HG02678 (cell line): ENCODE measurements around the gene NALCN.

Experiments used
- ATAC-seq: cut with Tn5 transposase; IDR thresholded peaks from one replicate; pipeline ENCODE4 v1.9.1; 2021; ENCODE audit warnings: mild to moderate bottlenecking, moderate library complexity; ENCODE audit not compliant: unreplicated experiment

NALCN gene

DNA sequence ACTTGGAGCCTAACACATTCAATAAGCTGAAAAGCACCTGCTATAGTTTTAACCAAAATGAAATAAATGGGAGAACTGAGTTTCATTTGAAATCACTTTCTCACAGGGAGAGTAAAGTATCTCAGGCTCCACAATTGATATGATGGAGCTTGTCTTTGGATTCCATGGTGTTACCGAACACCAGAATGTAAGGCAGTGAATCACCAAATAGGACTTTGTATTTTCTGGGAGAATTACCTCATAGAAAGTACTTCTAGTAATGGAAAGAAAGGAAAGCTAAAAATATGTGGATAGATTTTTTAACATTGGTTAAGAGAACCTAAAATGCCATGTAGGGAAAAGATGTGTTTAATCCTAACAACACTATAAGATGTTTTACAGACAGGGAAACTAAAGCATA lies 123.6 kb downstream of the NALCN start:
- no peak for ATAC-seq

- no peak for ATAC-seq
Measured at GRCh38 chr13:101291646-101292515, 124.4 kb downstream of the NALCN start.

GRCh38 chr13:101291206-101291605 lies 125.1 kb downstream of the NALCN start:
- no peak for ATAC-seq

DNA sequence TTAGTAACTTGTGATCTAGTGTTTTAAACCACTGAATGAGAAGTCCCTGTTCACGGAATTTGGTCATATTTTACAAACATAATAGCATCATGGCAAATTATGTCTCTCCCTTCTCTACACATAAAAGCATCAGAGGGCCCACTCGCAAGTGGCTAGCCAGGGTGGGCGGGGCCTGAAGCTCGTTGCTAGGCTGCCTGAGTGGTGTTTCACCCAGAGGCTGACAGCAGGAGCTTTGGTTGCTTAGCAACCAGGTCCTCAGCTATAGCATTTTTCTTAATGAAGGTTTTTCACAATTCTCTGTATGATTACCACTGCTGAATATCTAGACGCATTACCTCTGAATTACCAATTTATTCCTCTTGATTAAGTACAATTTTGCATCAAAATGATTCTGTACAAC lies 126.5 kb downstream of the NALCN start:
- no peak for ATAC-seq

DNA sequence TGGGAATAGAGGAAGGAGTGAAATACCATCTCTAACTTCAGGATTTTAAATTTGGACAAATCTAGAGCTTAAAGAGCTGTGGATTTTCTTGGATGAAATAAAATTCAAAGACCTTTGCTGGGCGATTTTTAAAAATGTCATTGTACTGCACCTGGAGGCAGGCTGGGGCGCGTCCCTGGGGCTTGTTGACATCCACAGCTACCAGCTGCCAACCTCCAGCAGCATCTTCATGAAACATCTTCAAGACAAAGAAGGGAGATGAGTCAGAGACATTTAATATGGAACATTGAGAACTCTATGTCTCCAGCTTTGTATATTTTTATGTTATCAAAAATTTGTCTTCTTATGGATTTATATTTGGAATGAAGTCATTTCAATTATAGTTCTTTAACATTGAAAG lies 132.5 kb downstream of the NALCN start:
- ATAC-seq, result no peak

GRCh38 chr13:101272886-101273285 lies 143.4 kb downstream of the NALCN start:
- ATAC-seq, result no peak

DNA sequence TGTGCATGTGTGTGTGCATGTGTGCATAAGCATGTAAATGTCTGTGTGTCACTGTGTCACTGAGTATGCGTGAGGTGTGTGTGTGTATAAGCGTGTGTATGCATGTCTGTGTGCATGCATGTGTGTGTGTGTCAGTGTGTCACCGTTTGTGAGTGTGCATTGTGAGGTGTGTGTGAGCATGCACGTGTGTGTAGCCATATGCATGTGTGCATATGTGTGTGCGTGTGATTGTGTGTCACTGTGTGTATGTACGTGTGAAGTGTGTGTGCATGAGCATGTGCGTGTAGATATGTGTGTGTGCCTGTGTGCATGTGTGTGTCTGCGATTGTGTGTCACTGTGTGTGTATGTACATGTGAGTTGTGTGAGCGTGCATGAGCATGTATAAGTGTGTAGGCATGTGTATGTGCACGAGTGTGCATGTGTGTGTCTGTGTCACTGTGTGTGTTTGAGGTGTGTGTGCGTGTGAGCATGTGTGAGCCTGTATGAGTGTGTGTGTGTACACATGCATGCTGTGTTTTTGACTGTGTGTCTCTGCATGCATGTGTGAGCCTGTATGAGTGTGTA lies 144.5 kb downstream of the NALCN start:
- ATAC-seq, result no peak

GRCh38 chr13:101267656-101268055 lies 148.7 kb downstream of the NALCN start:
- no peak for ATAC-seq

GRCh38 chr13:101265934-101266333 lies 150.4 kb downstream of the NALCN start:
- ATAC-seq, result no peak

DNA sequence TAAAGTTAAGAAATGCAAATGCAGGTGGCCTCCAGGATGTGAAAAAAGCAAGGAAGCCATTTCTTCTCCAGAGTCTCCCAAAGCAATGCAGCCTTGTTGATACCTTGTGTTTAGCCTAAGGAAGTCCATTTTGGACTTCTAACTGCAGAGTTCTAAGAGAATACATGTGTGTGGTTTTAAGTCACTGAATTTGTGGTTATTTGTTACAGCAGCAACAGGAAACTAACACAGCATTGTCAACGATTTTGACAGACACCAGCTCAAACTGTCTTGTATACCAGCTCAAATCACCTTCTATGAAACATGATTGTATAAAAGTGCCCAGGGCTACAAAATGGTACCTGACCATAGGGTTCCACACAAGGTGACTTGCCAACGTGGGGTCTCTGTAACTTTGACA lies 151.4 kb downstream of the NALCN start:
- no peak for ATAC-seq

- peak; percentile 71 for ATAC-seq
Measured at GRCh38 chr13:101262306-101262705, 154.0 kb downstream of the NALCN start.

DNA sequence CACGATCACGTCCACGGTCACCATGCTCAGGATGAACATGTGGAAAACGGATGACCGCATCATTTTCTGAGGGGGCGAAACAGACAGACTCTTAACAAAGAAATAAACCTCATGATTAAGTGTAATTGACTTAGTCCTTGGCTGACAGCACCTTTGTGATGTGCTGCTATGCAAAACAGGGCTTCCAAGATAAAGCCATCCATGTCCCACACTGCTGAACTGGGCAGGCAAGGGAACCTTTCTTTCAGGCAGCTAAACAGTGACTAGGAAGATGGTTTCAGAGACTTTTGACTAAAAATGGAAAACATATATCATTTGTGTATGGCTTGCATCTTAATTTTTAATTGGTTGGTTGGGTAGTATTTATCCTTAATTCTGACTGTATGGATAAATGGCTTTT lies 157.8 kb downstream of the NALCN start:
- no peak for ATAC-seq

DNA sequence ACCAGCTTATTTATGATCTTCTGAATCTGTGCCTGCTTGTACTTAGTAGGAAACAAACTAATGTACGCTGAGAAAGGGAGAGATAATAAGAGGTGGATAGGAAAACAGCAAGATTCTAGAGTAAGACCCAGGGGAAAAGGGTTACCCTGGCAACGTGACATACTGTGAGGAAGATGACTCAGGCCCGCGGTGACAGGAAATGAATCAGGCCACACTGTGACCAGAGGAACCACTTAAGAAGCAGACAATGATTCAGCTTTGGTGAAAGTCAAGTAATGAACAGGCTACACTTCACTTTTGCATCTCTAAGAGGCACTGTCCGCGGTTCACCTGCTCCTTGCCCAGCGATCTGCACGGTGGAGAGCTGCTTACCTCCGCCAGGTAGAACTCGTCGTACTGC lies 158.2 kb downstream of the NALCN start:
- peak; percentile 94 for ATAC-seq

GRCh38 chr13:101248739-101249514 lies 167.4 kb downstream of the NALCN start:
- ATAC-seq, result no peak

DNA sequence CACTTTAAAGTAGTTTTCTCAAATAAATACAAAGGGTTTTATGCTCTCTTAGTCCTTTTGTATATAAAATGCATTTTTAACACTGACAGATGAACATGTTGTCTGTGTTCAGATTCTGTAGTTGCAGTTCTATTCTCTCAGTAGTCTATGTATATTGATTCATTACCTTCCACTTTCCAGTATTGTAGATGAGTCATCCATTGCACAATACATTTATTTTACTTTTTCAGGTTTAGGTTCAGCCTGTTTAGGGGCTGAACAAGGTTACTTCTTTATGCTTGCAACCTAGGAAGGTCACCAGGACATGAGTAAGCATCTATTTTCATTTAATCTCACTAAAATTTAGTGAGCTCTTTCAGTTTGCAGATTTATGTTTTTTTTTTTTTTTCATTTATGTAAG lies 173.6 kb downstream of the NALCN start:
- ATAC-seq, result no peak

GRCh38 chr13:101238555-101238954 lies 177.8 kb downstream of the NALCN start:
- ATAC-seq, result no peak

GRCh38 chr13:101231751-101232428 lies 184.4 kb downstream of the NALCN start:
- no peak for ATAC-seq

DNA sequence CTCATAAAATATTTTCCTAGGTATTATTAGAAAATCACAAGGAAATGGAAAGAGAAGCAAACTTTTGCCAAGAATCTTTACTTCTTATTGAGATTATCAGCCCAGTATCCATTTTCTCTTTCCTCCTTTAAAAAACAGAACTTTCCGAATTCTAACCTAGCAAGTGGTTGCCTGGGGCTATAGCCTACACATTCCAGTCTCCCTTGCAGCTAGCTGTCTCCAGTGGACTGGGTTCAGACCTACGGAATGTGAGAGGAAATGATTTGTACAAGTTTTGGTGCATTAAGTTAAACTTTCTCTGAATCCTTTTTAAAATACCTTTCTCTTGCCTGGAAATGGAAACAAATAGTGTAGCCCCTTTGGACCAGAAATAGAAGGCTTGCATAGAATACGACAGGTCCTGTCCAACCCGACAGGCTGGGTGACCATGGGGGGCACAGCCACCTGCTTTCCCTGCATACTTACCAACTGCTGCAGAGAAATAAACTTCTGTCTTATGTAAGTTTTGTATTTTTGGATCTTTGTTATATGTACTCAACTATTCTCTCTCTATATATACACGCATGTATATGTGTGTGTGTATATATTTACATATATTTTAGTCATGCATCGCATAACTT lies 185.9 kb downstream of the NALCN start:
- no peak for ATAC-seq

- ATAC-seq, result no peak
Measured at GRCh38 chr13:101219609-101220265, 196.6 kb downstream of the NALCN start.

- ATAC-seq, result no peak
Measured at GRCh38 chr13:101218484-101218883, 197.8 kb downstream of the NALCN start.
